ENCODE measurements around the gene EMC8.

EMC8 gene

GRCh38 chr16:85788819-85789218 is 10.5 kb downstream of the EMC8 start:
- TF ChIP-seq GATA3 (IDR thresholded peaks at IDR 0.05; ENCODE audit: low read depth, low read length) (no peak), GATA2 (IDR thresholded peaks at IDR 0.05; ENCODE audit: low read depth, low read length) (no peak)

GRCh38 chr16:85785927-85786326 is 13.4 kb downstream of the EMC8 start:
- TF ChIP-seq GATA3 (IDR thresholded peaks at IDR 0.05; ENCODE audit: low read depth, low read length) (no peak), GATA2 (IDR thresholded peaks at IDR 0.05; ENCODE audit: low read depth, low read length) (no peak)

- TF ChIP-seq GATA3 (IDR thresholded peaks at IDR 0.05; ENCODE audit: low read depth, low read length): no peak
- no peak for TF ChIP-seq GATA2 (IDR thresholded peaks at IDR 0.05; ENCODE audit: low read depth, low read length)
These were observed 14.5 kb downstream of the EMC8 start for GRCh38 chr16:85784813-85785212.

- TF ChIP-seq GATA2 (IDR thresholded peaks at IDR 0.05; ENCODE audit: low read depth, low read length) (no peak), GATA3 (IDR thresholded peaks at IDR 0.05; ENCODE audit: low read depth, low read length) (no peak)
These were observed 15.9 kb downstream of the EMC8 start for GRCh38 chr16:85783441-85783840.

- TF ChIP-seq GATA2 (IDR thresholded peaks at IDR 0.05; ENCODE audit: low read depth, low read length) (no peak), GATA3 (IDR thresholded peaks at IDR 0.05; ENCODE audit: low read depth, low read length) (no peak)
These were observed 16.9 kb downstream of the EMC8 start for GRCh38 chr16:85782451-85782850.

- TF ChIP-seq GATA3 (IDR thresholded peaks at IDR 0.05; ENCODE audit: low read depth, low read length) (no peak), GATA2 (IDR thresholded peaks at IDR 0.05; ENCODE audit: low read depth, low read length) (no peak)
These were observed 17.5 kb downstream of the EMC8 start for GRCh38 chr16:85781695-85782370.

GRCh38 chr16:85781156-85781555 is 18.2 kb downstream of the EMC8 start:
- TF ChIP-seq GATA2 (IDR thresholded peaks at IDR 0.05; ENCODE audit: low read depth, low read length) (no peak), GATA3 (IDR thresholded peaks at IDR 0.05; ENCODE audit: low read depth, low read length) (no peak)

- TF ChIP-seq GATA2 (IDR thresholded peaks at IDR 0.05; ENCODE audit: low read depth, low read length) (no peak), GATA3 (IDR thresholded peaks at IDR 0.05; ENCODE audit: low read depth, low read length) (no peak)
These were observed 19.1 kb downstream of the EMC8 start for GRCh38 chr16:85780281-85780680.

- TF ChIP-seq GATA2 (IDR thresholded peaks at IDR 0.05; ENCODE audit: low read depth, low read length) (no peak), GATA3 (IDR thresholded peaks at IDR 0.05; ENCODE audit: low read depth, low read length) (no peak)
These were observed 20.5 kb downstream of the EMC8 start for GRCh38 chr16:85778873-85779272.

GRCh38 chr16:85777583-85778310 is 21.6 kb downstream of the EMC8 start:
- TF ChIP-seq GATA3 (IDR thresholded peaks at IDR 0.05; ENCODE audit: low read depth, low read length) (no peak), GATA2 (IDR thresholded peaks at IDR 0.05; ENCODE audit: low read depth, low read length) (no peak)

GRCh38 chr16:85774811-85775210 is 24.5 kb downstream of the EMC8 start:
- no peak for TF ChIP-seq GATA2 (IDR thresholded peaks at IDR 0.05; ENCODE audit: low read depth, low read length)

GRCh38 chr16:85774136-85774535 is 25.2 kb downstream of the EMC8 start:
- TF ChIP-seq GATA3 (IDR thresholded peaks at IDR 0.05; ENCODE audit: low read depth, low read length) (no peak), GATA2 (IDR thresholded peaks at IDR 0.05; ENCODE audit: low read depth, low read length) (no peak)

GRCh38 chr16:85773044-85773443 is 26.3 kb downstream of the EMC8 start:
- TF ChIP-seq GATA3 (IDR thresholded peaks at IDR 0.05; ENCODE audit: low read depth, low read length) (no peak), GATA2 (IDR thresholded peaks at IDR 0.05; ENCODE audit: low read depth, low read length) (no peak)

GRCh38 chr16:85770741-85771140 is 28.6 kb downstream of the EMC8 start:
- no peak for TF ChIP-seq GATA3 (IDR thresholded peaks at IDR 0.05; ENCODE audit: low read depth, low read length)

- TF ChIP-seq GATA3 (IDR thresholded peaks at IDR 0.05; ENCODE audit: low read depth, low read length): no peak
- TF ChIP-seq GATA2 (IDR thresholded peaks at IDR 0.05; ENCODE audit: low read depth, low read length): no peak
These were observed 31.1 kb downstream of the EMC8 start for GRCh38 chr16:85768199-85768598.
